Measurements from ENCODE around the gene OR2V2. TPM values are rescaled to one million over a fixed set of nuclear protein-coding genes. Genes with fewer than 3 reads are reported as not detected.

The OR2V2 gene
- total RNA-seq, 2 donors from 2014 or later: not detected

DNA sequence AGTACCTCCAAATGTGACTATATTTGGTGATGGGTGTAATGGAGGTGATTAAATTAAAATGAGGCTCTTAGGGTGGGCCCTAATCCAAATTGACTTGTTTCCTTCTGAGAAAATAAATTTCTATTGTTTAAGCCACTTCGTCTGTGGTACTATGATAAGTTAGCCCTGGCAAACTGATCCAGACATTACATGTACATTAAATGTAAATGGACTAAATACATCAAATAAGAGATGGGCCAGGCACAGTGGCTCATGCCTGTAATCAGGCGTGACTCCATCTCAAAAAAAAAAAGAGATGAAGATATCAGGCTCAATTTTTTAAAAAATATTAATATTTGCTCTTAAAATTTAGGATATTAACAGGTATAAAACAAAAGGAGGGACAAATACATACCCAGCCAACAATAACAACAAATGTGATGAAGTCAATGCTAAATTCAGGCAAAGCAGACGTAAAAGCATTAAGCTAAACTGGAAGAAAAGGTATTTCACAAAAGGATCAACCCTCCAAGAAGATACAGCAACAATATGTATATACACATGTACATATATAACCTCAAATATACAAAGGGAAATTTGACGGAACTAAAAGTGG is 10.9 kb upstream of the OR2V2 start:
- Histone ChIP-seq H3K4me1 (ENCODE audit: control insufficient read depth in 1 of 2, low read depth in 2 of 2) (no peaks in the 10 kb centered on the region), H3K36me3 (no peaks in the 10 kb centered on the region), H3K9me3 (no peaks in the 10 kb centered on the region), H3K4me3 (no peak overlapping the region), H3K27me3 (replicated peaks; ENCODE audit: insufficient read depth) (no peaks in the 10 kb centered on the region), H3K27ac (no peak overlapping the region)
- no peak for DNase-seq (ENCODE audit: low spot score)
- ATAC-seq (ENCODE audit: insufficient number of reproducible peaks, low FRiP score, low read depth): no peak
- TF ChIP-seq CTCF (IDR thresholded peaks at IDR 0.05): no peak

GRCh38 chr5:181138258-181138657 is 9.1 kb upstream of the OR2V2 start:
- H3K27ac ChIP-seq: no peak overlapping the region
- H3K4me1 ChIP-seq (ENCODE audit: control insufficient read depth in 1 of 2, low read depth in 2 of 2): no peaks in the 10 kb centered on the region
- H3K9me3 ChIP-seq: no peaks in the 10 kb centered on the region
- DNase-seq (ENCODE audit: low spot score) (no peak), ATAC-seq (ENCODE audit: insufficient number of reproducible peaks, low FRiP score, low read depth) (no peak)
- H3K27me3 ChIP-seq (replicated peaks; ENCODE audit: insufficient read depth): no peaks in the 10 kb centered on the region
- H3K36me3 ChIP-seq: no peaks in the 10 kb centered on the region
- no peak for TF ChIP-seq CTCF (IDR thresholded peaks at IDR 0.05)
- H3K4me3 ChIP-seq: no peak overlapping the region

DNA sequence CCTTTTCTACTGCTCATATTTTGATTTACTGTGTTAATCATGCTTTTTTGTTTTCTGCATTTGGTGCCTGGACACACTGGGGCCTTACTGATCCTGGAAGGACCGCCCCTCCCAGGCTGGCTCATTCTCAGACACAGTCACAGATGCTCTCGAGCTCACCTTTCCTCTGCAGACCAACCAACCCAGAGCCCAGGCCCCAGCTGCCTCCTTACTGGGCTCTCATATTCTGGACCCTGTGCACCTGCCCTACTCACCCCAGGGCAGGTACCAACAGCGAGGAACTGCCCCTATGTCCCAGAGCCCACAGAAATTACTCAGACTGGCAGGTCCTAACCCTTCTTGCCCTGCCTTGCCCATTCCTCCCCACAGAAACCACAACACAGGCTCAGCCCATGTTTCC is 6.6 kb upstream of the OR2V2 start:
- Histone ChIP-seq H3K4me3 (no peak overlapping the region), H3K27ac (no peak overlapping the region), H3K36me3 (no peaks in the 10 kb centered on the region), H3K9me3 (no peaks in the 10 kb centered on the region), H3K27me3 (replicated peaks; ENCODE audit: insufficient read depth) (no peaks in the 10 kb centered on the region), H3K4me1 (ENCODE audit: control insufficient read depth in 1 of 2, low read depth in 2 of 2) (no peaks in the 10 kb centered on the region)
- no peak for TF ChIP-seq CTCF (IDR thresholded peaks at IDR 0.05)
- DNase-seq (ENCODE audit: low spot score) (no peak), ATAC-seq (ENCODE audit: insufficient number of reproducible peaks, low FRiP score, low read depth) (no peak)

- H3K9me3 ChIP-seq: no peaks in the 10 kb centered on the region
- no peaks in the 10 kb centered on the region for H3K36me3 ChIP-seq
- TF ChIP-seq CTCF (IDR thresholded peaks at IDR 0.05): no peak
- ATAC-seq (ENCODE audit: insufficient number of reproducible peaks, low FRiP score, low read depth): no peak
- no peak overlapping the region for H3K27ac ChIP-seq
- DNase-seq (ENCODE audit: low spot score): no peak
- no peaks in the 10 kb centered on the region for H3K27me3 ChIP-seq (replicated peaks; ENCODE audit: insufficient read depth)
- H3K4me1 ChIP-seq (ENCODE audit: control insufficient read depth in 1 of 2, low read depth in 2 of 2): no peaks in the 10 kb centered on the region
- H3K4me3 ChIP-seq: no peak overlapping the region
These were observed 5.3 kb upstream of the OR2V2 start for GRCh38 chr5:181142054-181142453.

- no peaks in the 10 kb centered on the region for H3K9me3 ChIP-seq
- no peak overlapping the region for H3K4me3 ChIP-seq
- no peaks in the 10 kb centered on the region for H3K36me3 ChIP-seq
- H3K27ac ChIP-seq: no peak overlapping the region
- H3K4me1 ChIP-seq (ENCODE audit: control insufficient read depth in 1 of 2, low read depth in 2 of 2): no peaks in the 10 kb centered on the region
- no peak for DNase-seq (ENCODE audit: low spot score)
- ATAC-seq (ENCODE audit: insufficient number of reproducible peaks, low FRiP score, low read depth): no peak
- H3K27me3 ChIP-seq (replicated peaks; ENCODE audit: insufficient read depth): no peaks in the 10 kb centered on the region
- TF ChIP-seq CTCF (IDR thresholded peaks at IDR 0.05): no peak
These were observed 2.3 kb upstream of the OR2V2 start for GRCh38 chr5:181145133-181145532.

Measured in thoracic aorta (tissue), 2 donors.